HL-60/S4 treated with phorbol 12-myristate 13-acetate at 8.2 ng/mL for 4 days and 3 days (cell line): ENCODE results near the gene CETP.

Source experiments
- in situ Hi-C: fragments of 300-500 bp; cut with MboI; formaldehyde crosslinking; loops from 2 replicates; pipeline ENCODE4 v1.15.0; 2022; ENCODE audit warnings: low sequenced_read_pairs

The CETP gene

GRCh38 chr16:57016301-57016700 is 54.6 kb downstream of the CETP start:
- in situ Hi-C loops: no loop called here

GRCh38 chr16:57016831-57017230 is 55.1 kb downstream of the CETP start:
- in situ Hi-C loops: no loop called here

GRCh38 chr16:57017251-57017650 is 55.5 kb downstream of the CETP start:
- in situ Hi-C loops: no loop called here

- in situ Hi-C loops: no loop called here
Observed at GRCh38 chr16:57019746-57020145, 58.0 kb downstream of the CETP start.

GRCh38 chr16:57020651-57021050 is 58.9 kb downstream of the CETP start:
- in situ Hi-C loops: no loop called here

GRCh38 chr16:57021757-57022156 is 60.0 kb downstream of the CETP start:
- in situ Hi-C loops: no loop called here

- in situ Hi-C loops: no loop called here
Observed at GRCh38 chr16:57022445-57022844, 60.7 kb downstream of the CETP start.

- in situ Hi-C loops: no loop called here
Observed at GRCh38 chr16:57023541-57024249, 61.9 kb downstream of the CETP start.

GRCh38 chr16:57024894-57025680 is 63.3 kb downstream of the CETP start:
- in situ Hi-C loops: no loop called here

GRCh38 chr16:57025941-57026777 is 64.4 kb downstream of the CETP start:
- in situ Hi-C loops: no loop called here

- in situ Hi-C loops: no loop called here
Observed at GRCh38 chr16:57026778-57027062, 65.0 kb downstream of the CETP start.

GRCh38 chr16:57027067-57027466 is 65.3 kb downstream of the CETP start:
- in situ Hi-C loops: no loop called here

GRCh38 chr16:57028086-57028485 is 66.3 kb downstream of the CETP start:
- in situ Hi-C loops: no loop called here

GRCh38 chr16:57029161-57030160 is 67.7 kb downstream of the CETP start:
- in situ Hi-C loops: no loop called here

GRCh38 chr16:57030346-57030902 is 68.7 kb downstream of the CETP start:
- in situ Hi-C loops: no loop called here

- in situ Hi-C loops: no loop called here
Observed at GRCh38 chr16:57031156-57031555, 69.4 kb downstream of the CETP start.

- in situ Hi-C loops: no loop called here
Observed at GRCh38 chr16:57032346-57032745, 70.6 kb downstream of the CETP start.

- in situ Hi-C loops: no loop called here
Observed at GRCh38 chr16:57032931-57033330, 71.2 kb downstream of the CETP start.
